HL-60 (cell line): ENCODE results near the gene DROSHA.

Source experiments
- DNase-seq, 2 experiments: peaks; one replicate each; pipeline ENCODE4 v3.0.0-alpha.2; 2010 to 2020; ENCODE audit warnings: low read depth in 1 of 2, low spot score in 1 of 2
- H3K27ac ChIP-seq: fragments of 250-450 bp; sonication (Bioruptor Pico); replicated peaks from 2 replicates; pipeline ENCODE4 v1.5.1; 2020; ENCODE audit warnings: mild to moderate bottlenecking, moderate library complexity
- H3K27me3 ChIP-seq: fragments of 250-450 bp; sonication (Bioruptor Pico); 2 replicates; pipeline ENCODE4 v1.5.1; 2021; ENCODE audit warnings: mild to moderate bottlenecking, moderate library complexity; ENCODE audit not compliant: insufficient read depth, poor library complexity, severe bottlenecking
- H3K4me3 ChIP-seq: replicated peaks from 2 replicates; pipeline ENCODE4 v1.5.1; 2011; ENCODE audit warnings: mild to moderate bottlenecking, control low read depth, low read length; ENCODE audit not compliant: insufficient read depth
- GABPA ChIP-seq: IDR thresholded peaks from 2 replicates; pipeline ENCODE4 v1.6.1; 2012; ENCODE audit warnings: low read depth
- POLR2AphosphoS5 ChIP-seq: IDR thresholded peaks from 2 replicates; pipeline ENCODE4 v1.6.1; 2012; ENCODE audit warnings: low read depth
- SPI1 ChIP-seq: IDR thresholded peaks from 2 replicates; pipeline ENCODE4 v1.6.1; 2012; ENCODE audit warnings: low read depth, mild to moderate bottlenecking, borderline replicate concordance
- TF ChIP-seq, protein P1 (sequence below): IDR thresholded peaks from 2 replicates; pipeline ENCODE4 v1.6.1; 2012; ENCODE audit warnings: low read depth; ENCODE audit not compliant: insufficient replicate concordance
- TF ChIP-seq, protein P2 (sequence below): IDR thresholded peaks from one replicate; pipeline ENCODE4 v1.5.1; 2011; ENCODE audit warnings: low read length, control low read depth, inconsistent platforms; ENCODE audit not compliant: insufficient read depth

DROSHA gene

DNA sequence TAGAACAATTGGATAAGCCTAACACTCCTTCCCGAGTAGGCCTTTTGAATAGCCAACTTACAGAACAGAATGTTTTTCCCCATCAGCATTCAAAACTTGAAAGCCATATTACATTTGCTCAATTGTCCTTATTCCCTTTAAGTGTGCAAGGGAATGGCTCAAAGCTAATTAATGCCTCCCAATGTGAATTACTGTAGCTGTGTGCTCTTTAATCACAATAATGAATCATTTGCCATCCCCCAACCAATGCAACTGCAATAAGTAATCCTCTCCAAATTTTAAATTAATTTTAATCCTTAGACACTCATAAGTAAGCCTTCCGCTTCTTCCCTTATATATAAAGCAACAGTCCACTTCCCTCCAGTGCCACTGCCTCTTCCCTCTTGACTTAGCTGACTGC lies 115.9 kb downstream of the DROSHA start:
- TF ChIP-seq, protein P1, sequence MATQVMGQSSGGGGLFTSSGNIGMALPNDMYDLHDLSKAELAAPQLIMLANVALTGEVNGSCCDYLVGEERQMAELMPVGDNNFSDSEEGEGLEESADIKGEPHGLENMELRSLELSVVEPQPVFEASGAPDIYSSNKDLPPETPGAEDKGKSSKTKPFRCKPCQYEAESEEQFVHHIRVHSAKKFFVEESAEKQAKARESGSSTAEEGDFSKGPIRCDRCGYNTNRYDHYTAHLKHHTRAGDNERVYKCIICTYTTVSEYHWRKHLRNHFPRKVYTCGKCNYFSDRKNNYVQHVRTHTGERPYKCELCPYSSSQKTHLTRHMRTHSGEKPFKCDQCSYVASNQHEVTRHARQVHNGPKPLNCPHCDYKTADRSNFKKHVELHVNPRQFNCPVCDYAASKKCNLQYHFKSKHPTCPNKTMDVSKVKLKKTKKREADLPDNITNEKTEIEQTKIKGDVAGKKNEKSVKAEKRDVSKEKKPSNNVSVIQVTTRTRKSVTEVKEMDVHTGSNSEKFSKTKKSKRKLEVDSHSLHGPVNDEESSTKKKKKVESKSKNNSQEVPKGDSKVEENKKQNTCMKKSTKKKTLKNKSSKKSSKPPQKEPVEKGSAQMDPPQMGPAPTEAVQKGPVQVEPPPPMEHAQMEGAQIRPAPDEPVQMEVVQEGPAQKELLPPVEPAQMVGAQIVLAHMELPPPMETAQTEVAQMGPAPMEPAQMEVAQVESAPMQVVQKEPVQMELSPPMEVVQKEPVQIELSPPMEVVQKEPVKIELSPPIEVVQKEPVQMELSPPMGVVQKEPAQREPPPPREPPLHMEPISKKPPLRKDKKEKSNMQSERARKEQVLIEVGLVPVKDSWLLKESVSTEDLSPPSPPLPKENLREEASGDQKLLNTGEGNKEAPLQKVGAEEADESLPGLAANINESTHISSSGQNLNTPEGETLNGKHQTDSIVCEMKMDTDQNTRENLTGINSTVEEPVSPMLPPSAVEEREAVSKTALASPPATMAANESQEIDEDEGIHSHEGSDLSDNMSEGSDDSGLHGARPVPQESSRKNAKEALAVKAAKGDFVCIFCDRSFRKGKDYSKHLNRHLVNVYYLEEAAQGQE, result no peak
- TF ChIP-seq SPI1 (no peak), POLR2AphosphoS5 (no peak), GABPA (no peak)
- TF ChIP-seq, protein P2, sequence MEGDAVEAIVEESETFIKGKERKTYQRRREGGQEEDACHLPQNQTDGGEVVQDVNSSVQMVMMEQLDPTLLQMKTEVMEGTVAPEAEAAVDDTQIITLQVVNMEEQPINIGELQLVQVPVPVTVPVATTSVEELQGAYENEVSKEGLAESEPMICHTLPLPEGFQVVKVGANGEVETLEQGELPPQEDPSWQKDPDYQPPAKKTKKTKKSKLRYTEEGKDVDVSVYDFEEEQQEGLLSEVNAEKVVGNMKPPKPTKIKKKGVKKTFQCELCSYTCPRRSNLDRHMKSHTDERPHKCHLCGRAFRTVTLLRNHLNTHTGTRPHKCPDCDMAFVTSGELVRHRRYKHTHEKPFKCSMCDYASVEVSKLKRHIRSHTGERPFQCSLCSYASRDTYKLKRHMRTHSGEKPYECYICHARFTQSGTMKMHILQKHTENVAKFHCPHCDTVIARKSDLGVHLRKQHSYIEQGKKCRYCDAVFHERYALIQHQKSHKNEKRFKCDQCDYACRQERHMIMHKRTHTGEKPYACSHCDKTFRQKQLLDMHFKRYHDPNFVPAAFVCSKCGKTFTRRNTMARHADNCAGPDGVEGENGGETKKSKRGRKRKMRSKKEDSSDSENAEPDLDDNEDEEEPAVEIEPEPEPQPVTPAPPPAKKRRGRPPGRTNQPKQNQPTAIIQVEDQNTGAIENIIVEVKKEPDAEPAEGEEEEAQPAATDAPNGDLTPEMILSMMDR, result no peak
- DNase-seq, result no peak
- Histone ChIP-seq H3K4me3 (no peak overlapping the region), H3K27ac (no peak overlapping the region), H3K27me3 (no peaks in the 10 kb centered on the region)

DNA sequence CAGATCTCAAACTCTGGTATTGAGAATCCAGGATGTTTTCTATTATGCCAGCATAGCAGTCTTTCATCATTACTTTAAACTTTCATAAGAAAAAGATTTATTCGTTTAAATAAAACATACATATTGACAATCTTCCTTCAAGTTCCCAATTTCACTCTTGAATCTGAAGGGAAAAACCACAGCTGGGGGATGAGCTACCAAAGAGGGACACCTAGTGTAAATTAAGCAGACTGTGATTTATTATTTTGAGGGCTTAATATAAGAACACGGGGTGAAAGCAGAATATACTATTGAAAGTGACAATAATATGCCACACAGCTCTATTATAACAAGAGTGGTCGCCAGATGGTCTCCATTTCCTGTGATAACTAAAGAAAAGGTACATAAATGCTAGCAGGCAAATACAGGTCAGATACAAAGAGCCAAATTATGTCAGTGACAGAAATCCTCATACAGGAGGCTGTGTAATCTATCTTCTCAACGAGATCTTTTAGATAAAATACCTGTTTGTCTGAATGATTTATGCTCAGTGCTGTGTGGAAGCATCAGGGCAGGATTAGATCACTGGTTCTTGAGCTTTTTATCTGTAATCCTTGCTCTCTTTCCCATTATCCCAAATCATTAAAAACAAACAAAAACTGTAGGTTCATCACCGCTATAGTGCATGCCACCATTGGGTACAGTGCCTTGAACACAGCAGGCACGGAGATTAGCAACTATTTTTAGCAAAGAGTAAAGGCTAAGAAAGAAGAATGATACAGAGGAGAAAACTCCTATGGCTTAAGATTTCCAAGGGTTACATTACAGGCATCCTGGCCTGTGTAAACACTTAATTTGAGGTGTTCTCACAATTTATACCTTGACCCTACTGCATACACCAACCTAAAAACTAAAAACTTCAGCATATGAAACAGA lies 116.6 kb downstream of the DROSHA start:
- H3K4me3 ChIP-seq, result no peak overlapping the region
- no peak for TF ChIP-seq POLR2AphosphoS5
- no peak for TF ChIP-seq GABPA
- no peak for TF ChIP-seq SPI1
- TF ChIP-seq, protein P1, result no peak
- TF ChIP-seq, protein P2, result no peak
- no peaks in the 10 kb centered on the region for H3K27me3 ChIP-seq
- no peak overlapping the region for H3K27ac ChIP-seq
- no peak for DNase-seq

DNA sequence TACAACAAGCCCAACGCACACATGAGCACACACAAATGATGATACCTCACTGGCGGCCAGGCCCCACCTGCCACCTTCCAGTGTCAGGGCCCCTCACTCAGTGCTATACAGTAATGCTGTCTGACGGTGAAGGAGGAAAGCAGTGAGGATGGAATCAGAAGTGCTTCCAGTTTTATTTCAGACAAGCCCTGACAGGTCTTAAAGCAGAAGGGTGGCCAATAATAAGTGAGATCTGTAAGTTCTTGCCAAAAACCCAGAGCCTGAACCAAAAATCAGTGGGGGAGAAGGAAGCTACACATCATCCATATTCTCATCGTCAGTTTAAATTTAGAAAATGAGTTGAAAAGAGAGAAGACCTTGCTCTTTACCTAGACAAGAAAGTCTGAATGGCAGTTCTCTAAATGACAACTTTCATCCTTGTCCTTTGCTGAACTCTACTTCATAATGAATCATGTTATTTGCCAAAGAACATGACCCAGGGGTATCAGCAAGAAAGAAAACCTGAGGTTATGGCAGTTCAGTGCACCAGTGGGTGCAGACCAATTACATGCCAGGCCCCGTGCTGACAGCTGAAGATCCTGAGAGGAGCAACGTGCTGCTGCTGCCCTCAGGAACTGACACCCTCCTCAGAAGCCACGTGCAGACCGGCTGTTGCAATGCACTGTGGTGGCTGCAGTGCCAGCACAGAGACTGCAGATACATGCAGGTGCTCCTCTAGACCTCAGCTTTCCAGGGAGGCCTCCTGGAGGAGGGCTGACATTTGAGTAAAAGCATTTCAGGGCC lies 118.7 kb downstream of the DROSHA start:
- no peak overlapping the region for H3K4me3 ChIP-seq
- TF ChIP-seq, protein P2, result no peak
- no peaks in the 10 kb centered on the region for H3K27me3 ChIP-seq
- H3K27ac ChIP-seq, result no peak overlapping the region
- DNase-seq, result peak in 1 of 2 experiments; percentile 9
